HepG2 (cell line): ENCODE results near the gene RPS8. TPM values are rescaled to one million over a fixed set of nuclear protein-coding genes. Genes with fewer than 3 reads are reported as not detected.
A peak's percentile ranks its signal among the peaks of the same experiment; 100 is the strongest.

Source experiments
- AGO1 ChIP-seq: fragments of 200-400 bp; formaldehyde crosslinking; IDR thresholded peaks from 2 replicates; pipeline ENCODE4 v1.6.1; 2017; ENCODE audit warnings: mild to moderate bottlenecking, low read depth, low read length, moderate library complexity; ENCODE audit not compliant: poor library complexity, severe bottlenecking
- ATAD3A ChIP-seq: sonication (generic); formaldehyde crosslinking; IDR thresholded peaks from 2 replicates; pipeline ENCODE4 v1.4.0; 2020; ENCODE audit warnings: missing genetic modification reagents
- GFI1 ChIP-seq: sonication (generic); formaldehyde crosslinking; IDR thresholded peaks from 2 replicates; pipeline ENCODE4 v1.5.0; 2020; ENCODE audit warnings: missing genetic modification reagents, mild to moderate bottlenecking, borderline replicate concordance
- HOMEZ ChIP-seq: IDR thresholded peaks from 2 replicates; pipeline ENCODE4 v1.6.1; 2016; ENCODE audit warnings: low read depth
- HOXA7 ChIP-seq: sonication (generic); formaldehyde crosslinking; IDR thresholded peaks from 2 replicates; pipeline ENCODE4 v1.8.1; 2022; ENCODE audit warnings: mild to moderate bottlenecking, missing genetic modification reagents, moderate library complexity
- MEIS2 ChIP-seq: sonication (generic); formaldehyde crosslinking; IDR thresholded peaks from 2 replicates; pipeline ENCODE4 v1.9.0; 2021; ENCODE audit warnings: mild to moderate bottlenecking, missing genetic modification reagents
- PAX8 ChIP-seq: sonication (generic); formaldehyde crosslinking; IDR thresholded peaks from 2 replicates; pipeline ENCODE4 v1.8.0; 2022; ENCODE audit warnings: mild to moderate bottlenecking, missing genetic modification reagents, borderline replicate concordance
- SETDB1 ChIP-seq: sonication (generic); formaldehyde crosslinking; IDR thresholded peaks from 2 replicates; pipeline ENCODE4 v1.5.1; 2020; ENCODE audit warnings: missing genetic modification reagents, mild to moderate bottlenecking, borderline replicate concordance
- TBL1XR1 ChIP-seq: fragments of 150-350 bp; IDR thresholded peaks from 2 replicates; pipeline ENCODE4 v1.6.1; 2014; ENCODE audit warnings: borderline replicate concordance, low read length; ENCODE audit not compliant: partially characterized antibody
- TMF1 ChIP-seq: sonication (generic); formaldehyde crosslinking; IDR thresholded peaks from 2 replicates; pipeline ENCODE4 v1.8.1; 2022; ENCODE audit warnings: low read depth, missing genetic modification reagents
- TOPORS ChIP-seq: sonication (generic); formaldehyde crosslinking; IDR thresholded peaks from 2 replicates; pipeline ENCODE4 v1.8.0; 2023; ENCODE audit warnings: mild to moderate bottlenecking, missing genetic modification reagents
- ZEB1 ChIP-seq: IDR thresholded peaks from 2 replicates; pipeline ENCODE4 v1.6.1; 2012; ENCODE audit warnings: mild to moderate bottlenecking, low read depth, inconsistent platforms; ENCODE audit not compliant: insufficient replicate concordance
- ZKSCAN5 ChIP-seq: sonication (generic); formaldehyde crosslinking; IDR thresholded peaks from 2 replicates; pipeline ENCODE4 v1.5.1; 2020; ENCODE audit warnings: mild to moderate bottlenecking, missing genetic modification reagents
- ZNF547 ChIP-seq: sonication (generic); formaldehyde crosslinking; IDR thresholded peaks from 2 replicates; pipeline ENCODE4 v1.5.1; 2020; ENCODE audit warnings: mild to moderate bottlenecking, missing genetic modification reagents
- ZNF678 ChIP-seq: sonication (generic); formaldehyde crosslinking; IDR thresholded peaks from 2 replicates; pipeline ENCODE4 v1.4.0; 2020; ENCODE audit warnings: mild to moderate bottlenecking, missing genetic modification reagents
- ZNF768 ChIP-seq: sonication (generic); formaldehyde crosslinking; IDR thresholded peaks from 2 replicates; pipeline ENCODE4 v1.4.0; 2020; ENCODE audit warnings: missing genetic modification reagents
- polyA plus RNA-seq, 8 experiments: library from polyadenylated mRNA; depleted of rRNA in 3 of 8; stranded (reverse) in 7 of 8; unstranded in 1 of 8; fragments of >200 nt; fragmentation: Illumina TruSeq in 4 of 8; extraction: Trizol in 4 of 8; gene quantifications; 2 replicates each; pipeline versions ENCODE4 v1.2.1 to v1.2.3, GENCODE V29; 2011 to 2016; ENCODE audit warnings: low read depth in 4 of 8, missing spikeins in 1 of 8, mixed read lengths in 1 of 8; ENCODE audit not compliant: insufficient read depth in 1 of 8
- total RNA-seq, 5 experiments: library from RNA; depleted of rRNA; stranded (reverse); fragments of >200 nt; fragmentation: Illumina TruSeq; extraction: Trizol; gene quantifications; 2 replicates each; pipeline ENCODE4 v1.2.3, GENCODE V29; 2016; ENCODE audit warnings: low read depth in 1 of 5
- TF ChIP-seq, protein P1 (sequence below): sonication (generic); formaldehyde crosslinking; IDR thresholded peaks from 2 replicates; pipeline ENCODE4 v1.4.0; 2020; ENCODE audit warnings: mild to moderate bottlenecking, low read depth, missing genetic modification reagents
- TF ChIP-seq, protein P2 (sequence below): sonication (generic); formaldehyde crosslinking; IDR thresholded peaks from 2 replicates; pipeline ENCODE4 v1.4.0; 2020; ENCODE audit warnings: missing genetic modification reagents
- TF ChIP-seq, protein P3 (sequence below): sonication (generic); formaldehyde crosslinking; IDR thresholded peaks from 2 replicates; pipeline ENCODE4 v1.4.0; 2020; ENCODE audit warnings: mild to moderate bottlenecking, missing genetic modification reagents
- TF ChIP-seq, protein P4 (sequence below): conservative IDR thresholded peaks from 2 replicates; pipeline ENCODE4 v1.6.1; 2018; ENCODE audit warnings: missing genetic modification reagents

RPS8 gene
- total and polyA plus RNA-seq, 2 of the 13 experiments (the other 11 are each of a cell fraction or from before 2014, with no cell fraction given), result 2,628 to 2,822 TPM

DNA sequence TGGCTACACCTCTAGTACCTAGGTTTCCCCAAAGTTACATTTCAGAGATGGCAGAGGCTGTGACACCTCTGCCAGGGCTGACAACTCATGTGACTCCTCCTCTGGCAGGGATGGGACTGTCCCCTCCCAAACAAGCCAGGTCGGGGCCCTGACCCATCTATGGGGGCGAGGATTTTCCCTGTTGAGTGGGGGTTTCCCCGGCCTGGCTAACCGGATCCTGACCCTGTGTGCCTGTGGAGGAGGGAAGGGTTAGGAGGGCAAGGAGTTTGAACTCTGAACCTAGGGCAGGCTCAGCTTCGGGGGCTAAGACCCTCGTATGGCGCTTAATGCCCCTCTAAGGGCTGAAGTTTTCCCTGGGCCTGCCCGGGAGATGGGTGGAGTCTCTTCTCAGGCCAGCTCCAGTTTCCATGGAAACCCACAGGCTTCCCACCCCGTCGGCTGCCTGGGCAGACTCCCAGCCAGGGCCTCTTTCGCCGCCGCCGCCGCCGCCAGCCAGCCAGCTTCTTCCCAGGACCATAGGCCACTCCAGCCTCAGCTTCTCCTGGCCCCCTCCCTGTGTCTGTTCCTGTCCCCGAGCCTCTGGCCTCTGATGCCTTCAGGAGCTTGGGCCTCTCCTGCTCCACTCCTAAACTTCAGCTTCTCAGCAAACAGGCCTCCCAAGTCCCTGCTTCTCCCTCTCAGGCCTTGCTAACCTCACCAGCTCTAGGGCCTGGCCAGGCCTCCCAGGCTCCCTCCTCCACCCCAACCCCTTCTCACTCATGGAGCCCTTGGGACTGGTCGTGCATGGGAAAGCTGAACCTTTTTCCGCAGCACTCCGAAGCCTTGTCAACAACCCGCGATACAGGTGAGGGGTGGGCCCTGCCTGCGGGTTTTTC, 33.0 kb downstream of the RPS8 start, which contains the start of gene BTBD19 (continued):
- TF ChIP-seq, protein P1, sequence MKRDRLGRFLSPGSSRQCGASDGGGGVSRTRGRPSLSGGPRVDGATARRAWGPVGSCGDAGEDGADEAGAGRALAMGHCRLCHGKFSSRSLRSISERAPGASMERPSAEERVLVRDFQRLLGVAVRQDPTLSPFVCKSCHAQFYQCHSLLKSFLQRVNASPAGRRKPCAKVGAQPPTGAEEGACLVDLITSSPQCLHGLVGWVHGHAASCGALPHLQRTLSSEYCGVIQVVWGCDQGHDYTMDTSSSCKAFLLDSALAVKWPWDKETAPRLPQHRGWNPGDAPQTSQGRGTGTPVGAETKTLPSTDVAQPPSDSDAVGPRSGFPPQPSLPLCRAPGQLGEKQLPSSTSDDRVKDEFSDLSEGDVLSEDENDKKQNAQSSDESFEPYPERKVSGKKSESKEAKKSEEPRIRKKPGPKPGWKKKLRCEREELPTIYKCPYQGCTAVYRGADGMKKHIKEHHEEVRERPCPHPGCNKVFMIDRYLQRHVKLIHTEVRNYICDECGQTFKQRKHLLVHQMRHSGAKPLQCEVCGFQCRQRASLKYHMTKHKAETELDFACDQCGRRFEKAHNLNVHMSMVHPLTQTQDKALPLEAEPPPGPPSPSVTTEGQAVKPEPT (CRISPR knock-in tag), result 0 out of 2 replicates have a peak, but pooled peaks have one; percentile 36
- no peak for TF ChIP-seq ZNF678 (CRISPR knock-in tag)
- peak; percentile 49; the same call in 1 of the 2 replicates for TF ChIP-seq GFI1
- peak; percentile 80 for TF ChIP-seq AGO1
- no peak for TF ChIP-seq HOXA7 (CRISPR knock-in tag)
- TF ChIP-seq, protein P2, sequence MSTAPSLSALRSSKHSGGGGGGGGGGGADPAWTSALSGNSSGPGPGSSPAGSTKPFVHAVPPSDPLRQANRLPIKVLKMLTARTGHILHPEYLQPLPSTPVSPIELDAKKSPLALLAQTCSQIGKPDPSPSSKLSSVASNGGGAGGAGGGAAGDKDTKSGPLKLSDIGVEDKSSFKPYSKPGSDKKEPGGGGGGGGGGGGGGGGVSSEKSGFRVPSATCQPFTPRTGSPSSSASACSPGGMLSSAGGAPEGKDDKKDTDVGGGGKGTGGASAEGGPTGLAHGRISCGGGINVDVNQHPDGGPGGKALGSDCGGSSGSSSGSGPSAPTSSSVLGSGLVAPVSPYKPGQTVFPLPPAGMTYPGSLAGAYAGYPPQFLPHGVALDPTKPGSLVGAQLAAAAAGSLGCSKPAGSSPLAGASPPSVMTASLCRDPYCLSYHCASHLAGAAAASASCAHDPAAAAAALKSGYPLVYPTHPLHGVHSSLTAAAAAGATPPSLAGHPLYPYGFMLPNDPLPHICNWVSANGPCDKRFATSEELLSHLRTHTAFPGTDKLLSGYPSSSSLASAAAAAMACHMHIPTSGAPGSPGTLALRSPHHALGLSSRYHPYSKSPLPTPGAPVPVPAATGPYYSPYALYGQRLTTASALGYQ (CRISPR knock-in tag), result no peak
- TF ChIP-seq ATAD3A (CRISPR knock-in tag), result no peak
- TF ChIP-seq ZNF547 (CRISPR knock-in tag), result no peak
- peak; percentile 3; the same call in 1 of the 2 replicates for TF ChIP-seq HOMEZ (CRISPR knock-in tag)
- TF ChIP-seq SETDB1, result no peak
- no peak for TF ChIP-seq TBL1XR1
- no peak for TF ChIP-seq TOPORS (CRISPR knock-in tag)
- TF ChIP-seq MEIS2 (CRISPR knock-in tag), result no peak
- TF ChIP-seq, protein P3, sequence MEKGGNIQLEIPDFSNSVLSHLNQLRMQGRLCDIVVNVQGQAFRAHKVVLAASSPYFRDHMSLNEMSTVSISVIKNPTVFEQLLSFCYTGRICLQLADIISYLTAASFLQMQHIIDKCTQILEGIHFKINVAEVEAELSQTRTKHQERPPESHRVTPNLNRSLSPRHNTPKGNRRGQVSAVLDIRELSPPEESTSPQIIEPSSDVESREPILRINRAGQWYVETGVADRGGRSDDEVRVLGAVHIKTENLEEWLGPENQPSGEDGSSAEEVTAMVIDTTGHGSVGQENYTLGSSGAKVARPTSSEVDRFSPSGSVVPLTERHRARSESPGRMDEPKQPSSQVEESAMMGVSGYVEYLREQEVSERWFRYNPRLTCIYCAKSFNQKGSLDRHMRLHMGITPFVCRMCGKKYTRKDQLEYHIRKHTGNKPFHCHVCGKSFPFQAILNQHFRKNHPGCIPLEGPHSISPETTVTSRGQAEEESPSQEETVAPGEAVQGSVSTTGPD (CRISPR knock-in tag), result 0 out of 2 replicates have a peak, but pooled peaks have one; percentile 50
- no peak for TF ChIP-seq PAX8 (CRISPR knock-in tag)
- no peak for TF ChIP-seq ZKSCAN5 (CRISPR knock-in tag)
- peak; percentile 39; the same call in 1 of the 2 replicates for TF ChIP-seq ZNF768
- TF ChIP-seq, protein P4, sequence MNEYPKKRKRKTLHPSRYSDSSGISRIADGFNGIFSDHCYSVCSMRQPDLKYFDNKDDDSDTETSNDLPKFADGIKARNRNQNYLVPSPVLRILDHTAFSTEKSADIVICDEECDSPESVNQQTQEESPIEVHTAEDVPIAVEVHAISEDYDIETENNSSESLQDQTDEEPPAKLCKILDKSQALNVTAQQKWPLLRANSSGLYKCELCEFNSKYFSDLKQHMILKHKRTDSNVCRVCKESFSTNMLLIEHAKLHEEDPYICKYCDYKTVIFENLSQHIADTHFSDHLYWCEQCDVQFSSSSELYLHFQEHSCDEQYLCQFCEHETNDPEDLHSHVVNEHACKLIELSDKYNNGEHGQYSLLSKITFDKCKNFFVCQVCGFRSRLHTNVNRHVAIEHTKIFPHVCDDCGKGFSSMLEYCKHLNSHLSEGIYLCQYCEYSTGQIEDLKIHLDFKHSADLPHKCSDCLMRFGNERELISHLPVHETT (CRISPR knock-in tag), result peak; percentile 24; the same call in 1 of the 2 replicates
- peak; percentile 45 for TF ChIP-seq ZEB1
- TF ChIP-seq TMF1 (CRISPR knock-in tag), result no peak
